Measurements from ENCODE around the gene PSMB3.

- TF ChIP-seq REST (IDR thresholded peaks at IDR 0.05; ENCODE audit: insufficient read depth in 1 of 2, low read depth in 2 of 2, low read length in 2 of 2) (no peak), POLR2AphosphoS5 (IDR thresholded peaks at IDR 0.05; ENCODE audit: low read depth, low read length) (no peak)
Measured at GRCh38 chr17:38740044-38740443, 12.5 kb upstream of the PSMB3 start.

Data from PFSK-1 (cell line).